Stimulated activated CD4-positive, alpha-beta T cell treated with anti-CD3 and anti-CD28 coated beads, Interleukin-1b, Interleukin-23, amount 100 ng/mL, for 48 hours (primary cell): Measurements from ENCODE around the gene RBP2.

Source experiments
- DNase-seq: peaks from one replicate; pipeline ENCODE4 v3.0.0-alpha.2; 2020

RBP2 gene

GRCh38 chr3:139477710-139478640 is 1.7 kb upstream of the RBP2 start:
- DNase-seq = no peak

GRCh38 chr3:139473155-139473771 is 3.1 kb downstream of the RBP2 start:
- DNase-seq = no peak

GRCh38 chr3:139472380-139473010 is 3.8 kb downstream of the RBP2 start:
- no peak for DNase-seq

GRCh38 chr3:139470199-139470598 is 6.1 kb downstream of the RBP2 start:
- no peak for DNase-seq

GRCh38 chr3:139468399-139468798 is 7.9 kb downstream of the RBP2 start:
- no peak for DNase-seq

GRCh38 chr3:139466360-139466759 is 10.0 kb downstream of the RBP2 start:
- DNase-seq = no peak

GRCh38 chr3:139465636-139466035 is 10.7 kb downstream of the RBP2 start:
- DNase-seq = no peak

GRCh38 chr3:139463466-139463865 is 12.8 kb downstream of the RBP2 start:
- DNase-seq = no peak

GRCh38 chr3:139460529-139460928 is 15.8 kb downstream of the RBP2 start:
- no peak for DNase-seq

- DNase-seq = no peak
Observed at GRCh38 chr3:139460076-139460475, 16.2 kb downstream of the RBP2 start.

- DNase-seq = no peak
Observed at GRCh38 chr3:139458348-139458747, 18.0 kb downstream of the RBP2 start.

- DNase-seq = no peak
Observed at GRCh38 chr3:139457066-139457465, 19.2 kb downstream of the RBP2 start.

- no peak for DNase-seq
Observed at GRCh38 chr3:139456386-139456785, 19.9 kb downstream of the RBP2 start.

GRCh38 chr3:139455855-139456254 is 20.5 kb downstream of the RBP2 start:
- DNase-seq = no peak

GRCh38 chr3:139455206-139455605 is 21.1 kb downstream of the RBP2 start:
- no peak for DNase-seq

GRCh38 chr3:139454346-139454745 is 22.0 kb downstream of the RBP2 start:
- DNase-seq = no peak

- no peak for DNase-seq
Observed at GRCh38 chr3:139450159-139450558, 26.2 kb downstream of the RBP2 start.

- no peak for DNase-seq
Observed at GRCh38 chr3:139449566-139449965, 26.8 kb downstream of the RBP2 start.

- no peak for DNase-seq
Observed at GRCh38 chr3:139448104-139448503, 28.2 kb downstream of the RBP2 start.

- DNase-seq = no peak
Observed at GRCh38 chr3:139447486-139447885, 28.8 kb downstream of the RBP2 start.

- DNase-seq = no peak
Observed at GRCh38 chr3:139444446-139444845, 31.9 kb downstream of the RBP2 start.

GRCh38 chr3:139443186-139443585 is 33.1 kb downstream of the RBP2 start:
- no peak for DNase-seq

- no peak for DNase-seq
Observed at GRCh38 chr3:139441656-139442055, 34.7 kb downstream of the RBP2 start.
